CD4-positive, CD25-positive, alpha-beta regulatory T cell (primary cell): ENCODE results near the gene THG1L. TPM values are rescaled to one million over a fixed set of nuclear protein-coding genes. Genes with fewer than 3 reads are reported as not detected.
"Not testable (repeated sequence)": the region's sequence is repeated elsewhere in the genome, so short reads cannot be mapped to it uniquely, and the experiment has no call there.

Experiments used
- ATAC-seq, 2 donors: fragments of 150-1000 bp; cut with Tn5 transposase; one replicate each; pipeline ENCODE4 v1.10.0; 2021; ENCODE audit warnings: low read depth in 2 of 2, moderate number of reproducible peaks in 2 of 2, moderate library complexity in 1 of 2
- DNase-seq, 3 donors: peaks; one replicate each; pipeline versions ENCODE4 v3.0.0 to v3.0.0-alpha.2; 2012 to 2022; ENCODE audit warnings: mixed read lengths in 1 of 3
- H3K27ac ChIP-seq: one replicate; pipeline ENCODE4 v1.7.0; 2013; ENCODE audit warnings: mild to moderate bottlenecking, low read length; ENCODE audit not compliant: insufficient read depth, poor library complexity, severe bottlenecking
- H3K27me3 ChIP-seq: one replicate; pipeline ENCODE4 v1.7.0; 2013; ENCODE audit warnings: low read length; ENCODE audit not compliant: control insufficient read depth, insufficient read depth
- H3K36me3 ChIP-seq: one replicate; pipeline ENCODE4 v1.7.0; 2013; ENCODE audit warnings: mild to moderate bottlenecking, low read length, moderate library complexity; ENCODE audit not compliant: control insufficient read depth, insufficient read depth
- H3K4me1 ChIP-seq: 2 replicates; pipeline ENCODE4 v1.7.0; 2013; ENCODE audit warnings: mild to moderate bottlenecking, low read length; ENCODE audit not compliant: insufficient read depth, control insufficient read depth, poor library complexity, severe bottlenecking
- H3K4me3 ChIP-seq: one replicate; pipeline ENCODE4 v1.7.0; 2013; ENCODE audit warnings: low read depth, mild to moderate bottlenecking, low read length, moderate library complexity
- H3K9me3 ChIP-seq, 2 experiments: 1 replicate in 1 of 2; 2 replicates in 1 of 2; pipeline ENCODE4 v1.7.0; 2013; ENCODE audit warnings: low read length in 2 of 2, mild to moderate bottlenecking in 1 of 2, moderate library complexity in 1 of 2; ENCODE audit not compliant: control insufficient read depth in 2 of 2
- H3K27ac Mint-ChIP-seq, 3 donors: one replicate each; pipeline ENCODE4 v1.8.0; 2020 to 2022; ENCODE audit warnings: mild to moderate bottlenecking in 3 of 3, mixed read lengths in 3 of 3, moderate library complexity in 2 of 3
- H3K27me3 Mint-ChIP-seq: one replicate; pipeline ENCODE4 v1.8.0; 2022; ENCODE audit warnings: mild to moderate bottlenecking, mixed read lengths
- H3K36me3 Mint-ChIP-seq: one replicate; pipeline ENCODE4 v1.8.0; 2020; ENCODE audit warnings: mixed read lengths
- H3K4me1 Mint-ChIP-seq, 4 donors: one replicate each; pipeline ENCODE4 v1.8.0; 2020 to 2022; ENCODE audit warnings: mixed read lengths in 4 of 4, mild to moderate bottlenecking in 1 of 4
- H3K4me3 Mint-ChIP-seq, 4 donors: one replicate each; pipeline ENCODE4 v1.8.0; 2020 to 2022; ENCODE audit warnings: mild to moderate bottlenecking in 4 of 4, mixed read lengths in 4 of 4, moderate library complexity in 3 of 4
- H3K9me3 Mint-ChIP-seq, 7 donors: one replicate each; pipeline ENCODE4 v1.8.0; 2020 to 2022; ENCODE audit warnings: mixed read lengths in 7 of 7, mild to moderate bottlenecking in 3 of 7, moderate library complexity in 2 of 7
- polyA plus RNA-seq, 4 donors: library from polyadenylated mRNA; unstranded; fragments of 300-500 nt; fragmentation: Illumina TruSeq; gene quantifications; one replicate each; pipeline ENCODE4 v1.2.3, GENCODE V29; 2021
- total RNA-seq: library from RNA; stranded (reverse); gene quantifications from one replicate; pipeline ENCODE4 v1.2.3, GENCODE V29; 2022

THG1L gene
- total and polyA plus RNA-seq, 5 donors from 2014 or later, result 4.5 to 6.6 (median 5.5) TPM

- H3K9me3 Mint-ChIP-seq, result peaks cover 0 to 14% (median 4%) of the 10 kb centered on the region in 7 donors
- H3K27me3 ChIP-seq, H3K4me3 ChIP-seq, H3K4me1 Mint-ChIP-seq, H3K36me3 ChIP-seq, ATAC-seq, H3K4me3 Mint-ChIP-seq, DNase-seq, H3K27me3 Mint-ChIP-seq, H3K4me1 ChIP-seq, H3K27ac Mint-ChIP-seq, H3K36me3 Mint-ChIP-seq, H3K27ac ChIP-seq: not testable (repeated sequence)
- H3K9me3 ChIP-seq, result peaks cover 12 to 13% of the 10 kb centered on the region in 2 experiments
These were observed 35.1 kb upstream of the THG1L start for GRCh38 chr5:157696154-157696553.

- peaks cover 0 to 18% (median 6%) of the 10 kb centered on the region in 7 donors for H3K9me3 Mint-ChIP-seq
- not testable (repeated sequence) for H3K4me1 ChIP-seq, H3K36me3 ChIP-seq, H3K27ac Mint-ChIP-seq, H3K27me3 ChIP-seq, DNase-seq, H3K4me3 Mint-ChIP-seq, H3K36me3 Mint-ChIP-seq, H3K4me3 ChIP-seq, H3K27ac ChIP-seq, H3K4me1 Mint-ChIP-seq, H3K27me3 Mint-ChIP-seq, ATAC-seq
- H3K9me3 ChIP-seq, result peaks cover 12 to 15% of the 10 kb centered on the region in 2 experiments
These were observed 32.5 kb upstream of the THG1L start for GRCh38 chr5:157698674-157699073.

GRCh38 chr5:157703736-157704135 lies 27.5 kb upstream of the THG1L start:
- DNase-seq, result no peak
- Histone ChIP-seq H3K4me1 (no peaks in the 10 kb centered on the region), H3K27me3 (no peaks in the 10 kb centered on the region), H3K36me3 (no peaks in the 10 kb centered on the region), H3K9me3 (peaks cover 3 to 5% of the 10 kb centered on the region in 2 experiments), H3K27ac (no peak overlapping the region), H3K4me3 (no peak overlapping the region)
- Mint-ChIP-seq H3K9me3 (peaks cover 0 to 5% (median 2%) of the 10 kb centered on the region in 7 donors), H3K27ac (no peak overlapping the region), H3K4me1 (no peaks in the 10 kb centered on the region), H3K36me3 (no peaks in the 10 kb centered on the region), H3K27me3 (peaks cover 5% of the 10 kb centered on the region), H3K4me3 (no peak overlapping the region)
- no peak for ATAC-seq

GRCh38 chr5:157708866-157709265 lies 22.4 kb upstream of the THG1L start:
- H3K4me3 Mint-ChIP-seq, result no peak overlapping the region

GRCh38 chr5:157709346-157709745 lies 21.9 kb upstream of the THG1L start:
- Histone ChIP-seq H3K27ac (no peak overlapping the region), H3K27me3 (no peaks in the 10 kb centered on the region), H3K9me3 (no peaks in the 10 kb centered on the region), H3K4me3 (no peak overlapping the region), H3K36me3 (no peaks in the 10 kb centered on the region), H3K4me1 (no peaks in the 10 kb centered on the region)
- peaks cover 5% of the 10 kb centered on the region for H3K27me3 Mint-ChIP-seq
- no peak overlapping the region for H3K4me3 Mint-ChIP-seq
- ATAC-seq (no peak), DNase-seq (no peak)
- H3K36me3 Mint-ChIP-seq, result no peaks in the 10 kb centered on the region
- no peak overlapping the region for H3K27ac Mint-ChIP-seq
- peaks cover 0 to 4% (median 0%) of the 10 kb centered on the region in 4 donors for H3K4me1 Mint-ChIP-seq
- peaks cover 0 to 2% (median 0%) of the 10 kb centered on the region in 7 donors for H3K9me3 Mint-ChIP-seq

More at GRCh38 chr5:157708866-157709265, 22.4 kb upstream of the THG1L start:
- H3K27me3 ChIP-seq, result no peaks in the 10 kb centered on the region
- Mint-ChIP-seq H3K4me1 (peaks cover 0 to 4% (median 0%) of the 10 kb centered on the region in 4 donors), H3K27ac (no peak overlapping the region), H3K36me3 (no peaks in the 10 kb centered on the region), H3K9me3 (peaks cover 0 to 2% (median 0%) of the 10 kb centered on the region in 7 donors), H3K27me3 (peaks cover 5% of the 10 kb centered on the region)
- no peaks in the 10 kb centered on the region for H3K4me1 ChIP-seq
- H3K27ac ChIP-seq, result no peak overlapping the region
- no peaks in the 10 kb centered on the region for H3K36me3 ChIP-seq
- DNase-seq, result no peak
- H3K9me3 ChIP-seq, result no peaks in the 10 kb centered on the region
- no peak overlapping the region for H3K4me3 ChIP-seq
- no peak for ATAC-seq

GRCh38 chr5:157710431-157710830 lies 20.8 kb upstream of the THG1L start:
- Mint-ChIP-seq H3K9me3 (peaks cover 0 to 2% (median 0%) of the 10 kb centered on the region in 7 donors), H3K27me3 (peaks cover 5% of the 10 kb centered on the region), H3K4me3 (no peak overlapping the region), H3K27ac (no peak overlapping the region), H3K36me3 (no peaks in the 10 kb centered on the region), H3K4me1 (peaks cover 0 to 4% (median 0%) of the 10 kb centered on the region in 4 donors)
- Histone ChIP-seq H3K36me3 (no peaks in the 10 kb centered on the region), H3K4me1 (no peaks in the 10 kb centered on the region), H3K9me3 (no peaks in the 10 kb centered on the region), H3K4me3 (no peak overlapping the region), H3K27ac (no peak overlapping the region), H3K27me3 (no peaks in the 10 kb centered on the region)
- DNase-seq (no peak), ATAC-seq (no peak)

- Histone ChIP-seq H3K27me3 (no peaks in the 10 kb centered on the region), H3K9me3 (no peaks in the 10 kb centered on the region), H3K36me3 (no peaks in the 10 kb centered on the region), H3K27ac (no peak overlapping the region), H3K4me1 (no peaks in the 10 kb centered on the region), H3K4me3 (no peak overlapping the region)
- Mint-ChIP-seq H3K27me3 (peaks cover 3% of the 10 kb centered on the region), H3K36me3 (no peaks in the 10 kb centered on the region), H3K9me3 (peaks cover 0 to 2% (median 0%) of the 10 kb centered on the region in 7 donors), H3K27ac (no peak overlapping the region), H3K4me3 (no peak overlapping the region), H3K4me1 (peaks cover 0 to 4% (median 0%) of the 10 kb centered on the region in 4 donors)
- DNase-seq (no peak), ATAC-seq (no peak)
These were observed 20.3 kb upstream of the THG1L start for GRCh38 chr5:157710882-157711281.

GRCh38 chr5:157713830-157714595 lies 17.2 kb upstream of the THG1L start:
- no peak for ATAC-seq
- Mint-ChIP-seq H3K27me3 (no peaks in the 10 kb centered on the region), H3K27ac (no peak overlapping the region), H3K36me3 (no peaks in the 10 kb centered on the region), H3K4me3 (no peak overlapping the region), H3K9me3 (peaks cover 0 to 2% (median 0%) of the 10 kb centered on the region in 7 donors), H3K4me1 (peaks cover 9 to 22% (median 15%) of the 10 kb centered on the region in 4 donors)
- H3K27me3 ChIP-seq, result no peaks in the 10 kb centered on the region
- no peak overlapping the region for H3K27ac ChIP-seq
- H3K9me3 ChIP-seq, result no peaks in the 10 kb centered on the region
- no peaks in the 10 kb centered on the region for H3K36me3 ChIP-seq
- H3K4me1 ChIP-seq, result peaks cover 12% of the 10 kb centered on the region
- H3K4me3 ChIP-seq, result no peak overlapping the region
- DNase-seq, result no peak
